ENCODE measurements around the gene NOL4L. TPM values are rescaled to one million over a fixed set of nuclear protein-coding genes. Genes with fewer than 3 reads are reported as not detected.
"Not testable (repeated sequence)": the region's sequence is repeated elsewhere in the genome, so short reads cannot be mapped to it uniquely, and the experiment has no call there.

NOL4L gene
- total RNA-seq, 2 experiments from 2014 or later: 15.2 to 18.3 TPM

- no peak overlapping the region for H3K4me3 Mint-ChIP-seq
- no peak overlapping the region for H3K27ac Mint-ChIP-seq
- no peaks in the 10 kb centered on the region for H3K27me3 Mint-ChIP-seq
- DNase-seq: no peak
- CTCF ChIA-PET: interaction anchor here (0.6 to 4.3 kb wide), 4 partner anchors 8 to 145 kb away, joined by 3 to 15 read pairs (median 5); no protein-coding TSS in a partner anchor
- no peaks in the 10 kb centered on the region for H3K9me3 Mint-ChIP-seq (ENCODE audit: low read depth)
- peaks cover 4% of the 10 kb centered on the region for H3K36me3 Mint-ChIP-seq
- H3K4me1 Mint-ChIP-seq: peaks cover 29% of the 10 kb centered on the region
- no peak for ATAC-seq
Observed at GRCh38 chr20:32507998-32508774, 76.9 kb downstream of the NOL4L start.

DNA sequence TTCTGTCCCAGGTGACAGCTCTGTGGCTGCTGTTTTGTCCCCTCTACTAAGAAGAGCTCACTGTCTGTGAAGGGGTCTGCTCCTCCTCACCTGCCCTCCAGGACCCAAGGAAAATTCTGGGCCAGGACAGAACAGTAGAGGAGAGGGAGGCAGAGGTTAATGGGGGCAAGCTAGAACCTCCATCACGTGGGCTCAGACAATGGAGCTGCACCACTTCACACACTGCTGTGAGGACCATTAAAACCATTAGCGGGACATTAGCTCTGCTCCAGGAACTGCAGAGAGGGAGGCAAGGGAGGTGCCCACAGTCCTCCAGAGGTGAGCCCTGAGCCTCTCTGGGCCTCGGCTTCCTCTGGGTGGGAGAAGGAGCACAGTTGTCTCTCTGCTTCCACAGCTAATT lies 78.4 kb downstream of the NOL4L start:
- no peak overlapping the region for H3K27ac Mint-ChIP-seq
- ATAC-seq (no peak), DNase-seq (no peak)
- peaks cover 26% of the 10 kb centered on the region for H3K4me1 Mint-ChIP-seq
- H3K36me3 Mint-ChIP-seq: peaks cover 5% of the 10 kb centered on the region
- CTCF ChIA-PET: interaction anchor here (1.6 kb wide), 1 partner anchor 9 kb away, joined by 3 read pairs; no protein-coding TSS in a partner anchor
- H3K27me3 Mint-ChIP-seq: no peaks in the 10 kb centered on the region
- H3K9me3 Mint-ChIP-seq (ENCODE audit: low read depth): no peaks in the 10 kb centered on the region
- no peak overlapping the region for H3K4me3 Mint-ChIP-seq

GRCh38 chr20:32505723-32506473 lies 79.2 kb downstream of the NOL4L start:
- CTCF ChIA-PET: no interaction called here
- Mint-ChIP-seq H3K27ac (no peak overlapping the region), H3K4me1 (peaks cover 24% of the 10 kb centered on the region), H3K27me3 (no peaks in the 10 kb centered on the region), H3K4me3 (no peak overlapping the region), H3K9me3 (ENCODE audit: low read depth) (no peaks in the 10 kb centered on the region), H3K36me3 (peaks cover 6% of the 10 kb centered on the region)
- DNase-seq (no peak), ATAC-seq (no peak)

GRCh38 chr20:32501709-32502108 lies 83.4 kb downstream of the NOL4L start:
- Mint-ChIP-seq H3K27ac (no peak overlapping the region), H3K4me3 (no peak overlapping the region), H3K27me3 (no peaks in the 10 kb centered on the region), H3K36me3 (peaks cover 5% of the 10 kb centered on the region), H3K4me1 (peaks cover 4% of the 10 kb centered on the region), H3K9me3 (ENCODE audit: low read depth) (no peaks in the 10 kb centered on the region)
- DNase-seq: no peak
- no peak for ATAC-seq
- CTCF ChIA-PET: interaction anchor here (0.9 kb wide), 1 partner anchor 151 kb away, joined by 3 read pairs; no protein-coding TSS in a partner anchor

- Mint-ChIP-seq H3K27me3 (no peaks in the 10 kb centered on the region), H3K27ac (no peak overlapping the region), H3K36me3 (peaks cover 2% of the 10 kb centered on the region), H3K4me3 (no peak overlapping the region), H3K4me1 (peaks cover 2% of the 10 kb centered on the region), H3K9me3 (ENCODE audit: low read depth) (no peaks in the 10 kb centered on the region)
- CTCF ChIA-PET: interaction anchor here (3.6 kb wide), 1 partner anchor 12 kb away, joined by 14 read pairs; no protein-coding TSS in a partner anchor
- no peak for DNase-seq
- ATAC-seq: no peak
Observed at GRCh38 chr20:32497589-32498224, 87.4 kb downstream of the NOL4L start.

GRCh38 chr20:32496811-32497533 lies 88.2 kb downstream of the NOL4L start:
- no peak for DNase-seq
- Mint-ChIP-seq H3K27ac (no peak overlapping the region), H3K4me3 (no peak overlapping the region), H3K36me3 (peaks cover 2% of the 10 kb centered on the region), H3K4me1 (peaks cover 2% of the 10 kb centered on the region), H3K9me3 (ENCODE audit: low read depth) (no peaks in the 10 kb centered on the region), H3K27me3 (no peaks in the 10 kb centered on the region)
- CTCF ChIA-PET: interaction anchor here (3.6 kb wide), 1 partner anchor 11 kb away, joined by 14 read pairs; no protein-coding TSS in a partner anchor
- ATAC-seq: no peak

- CTCF ChIA-PET: interaction anchor here (1.5 kb wide), 1 partner anchor 10 kb away, joined by 6 read pairs; no protein-coding TSS in a partner anchor
- Mint-ChIP-seq H3K4me1 (no peaks in the 10 kb centered on the region), H3K36me3 (no peaks in the 10 kb centered on the region), H3K27ac (no peak overlapping the region), H3K27me3 (no peaks in the 10 kb centered on the region), H3K9me3 (ENCODE audit: low read depth) (no peaks in the 10 kb centered on the region), H3K4me3 (no peak overlapping the region)
- ATAC-seq (no peak), DNase-seq (no peak)
Observed at GRCh38 chr20:32495949-32496348, 89.2 kb downstream of the NOL4L start.

- H3K9me3 Mint-ChIP-seq (ENCODE audit: low read depth): no peaks in the 10 kb centered on the region
- CTCF ChIA-PET: interaction anchor here (1.5 kb wide), 1 partner anchor 10 kb away, joined by 6 read pairs; no protein-coding TSS in a partner anchor
- H3K4me3 Mint-ChIP-seq: no peak overlapping the region
- DNase-seq (no peak), ATAC-seq (no peak)
- no peak overlapping the region for H3K27ac Mint-ChIP-seq
- no peaks in the 10 kb centered on the region for H3K4me1 Mint-ChIP-seq
- H3K36me3 Mint-ChIP-seq: no peaks in the 10 kb centered on the region
- no peaks in the 10 kb centered on the region for H3K27me3 Mint-ChIP-seq
Observed at GRCh38 chr20:32495217-32495565, 89.9 kb downstream of the NOL4L start.

- Mint-ChIP-seq H3K4me3 (no peak overlapping the region), H3K9me3 (ENCODE audit: low read depth) (no peaks in the 10 kb centered on the region), H3K27me3 (no peaks in the 10 kb centered on the region), H3K27ac (no peak overlapping the region), H3K4me1 (no peaks in the 10 kb centered on the region), H3K36me3 (no peaks in the 10 kb centered on the region)
- no peak for DNase-seq
- no peak for ATAC-seq
- CTCF ChIA-PET: interaction anchor here (1.5 kb wide), 1 partner anchor 9 kb away, joined by 6 read pairs; no protein-coding TSS in a partner anchor
Observed at GRCh38 chr20:32494483-32495216, 90.5 kb downstream of the NOL4L start.

DNA sequence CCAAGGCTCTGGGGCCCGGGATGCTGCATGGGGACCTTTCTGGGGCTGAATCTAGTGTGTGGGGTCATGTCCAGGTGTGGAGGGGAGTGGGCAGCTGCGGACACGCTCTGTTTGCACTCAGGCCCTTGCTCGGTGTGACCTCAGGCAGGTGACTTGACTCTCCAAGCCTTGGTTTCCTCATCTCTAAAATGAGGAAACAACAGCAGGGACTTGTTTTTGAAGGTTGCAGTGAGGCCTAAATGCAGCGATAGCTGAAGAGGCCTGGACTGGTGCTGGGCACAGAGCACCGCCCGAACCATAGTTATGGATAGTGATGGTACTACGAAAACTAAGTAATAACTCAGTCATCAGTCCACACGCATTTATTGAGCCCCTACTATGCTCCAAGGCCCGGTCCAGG lies 91.8 kb downstream of the NOL4L start:
- no peak for ATAC-seq
- Mint-ChIP-seq H3K27ac (no peak overlapping the region), H3K4me3 (no peak overlapping the region), H3K27me3 (no peaks in the 10 kb centered on the region), H3K4me1 (no peaks in the 10 kb centered on the region), H3K36me3 (no peaks in the 10 kb centered on the region), H3K9me3 (ENCODE audit: low read depth) (no peaks in the 10 kb centered on the region)
- CTCF ChIA-PET: interaction anchor here (1.4 kb wide), 1 partner anchor 159 kb away, joined by 5 read pairs; no protein-coding TSS in a partner anchor
- no peak for DNase-seq

DNA sequence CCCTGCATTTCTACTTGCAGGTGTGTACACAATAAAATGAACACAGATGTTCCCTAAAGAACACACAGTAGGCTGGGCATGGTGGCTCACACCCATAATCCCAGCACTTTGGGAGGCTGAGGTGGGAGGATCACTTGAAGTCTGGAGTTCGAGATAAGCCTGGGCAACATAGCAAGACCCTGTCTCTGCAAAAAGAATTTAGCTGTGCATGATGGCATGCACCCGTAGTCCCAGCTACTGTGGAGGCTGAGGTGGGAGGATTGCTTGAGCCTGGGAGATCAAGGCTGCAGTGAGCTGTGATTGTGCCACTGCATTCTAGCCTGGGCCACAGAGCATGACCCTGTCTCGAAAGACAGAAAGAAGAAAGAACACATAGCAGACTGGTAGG lies 93.4 kb downstream of the NOL4L start:
- CTCF ChIA-PET: interaction anchor here (0.9 to 1.4 kb wide), 2 partner anchors 44 to 161 kb away, joined by 3 to 5 read pairs; no protein-coding TSS in a partner anchor
- not testable (repeated sequence) for H3K36me3 Mint-ChIP-seq

GRCh38 chr20:32490942-32491763 lies 94.0 kb downstream of the NOL4L start:
- CTCF ChIA-PET: no interaction called here
- no peaks in the 10 kb centered on the region for H3K4me1 Mint-ChIP-seq
- no peak for ATAC-seq
- no peaks in the 10 kb centered on the region for H3K27me3 Mint-ChIP-seq
- H3K9me3 Mint-ChIP-seq (ENCODE audit: low read depth): no peaks in the 10 kb centered on the region
- no peaks in the 10 kb centered on the region for H3K36me3 Mint-ChIP-seq
- no peak overlapping the region for H3K4me3 Mint-ChIP-seq
- DNase-seq: no peak
- H3K27ac Mint-ChIP-seq: no peak overlapping the region

More for the DNA sequence above, 93.4 kb downstream of the NOL4L start:
- not testable (repeated sequence) for ATAC-seq; DNase-seq; H3K27ac Mint-ChIP-seq; H3K9me3 Mint-ChIP-seq (ENCODE audit: low read depth); H3K4me3 Mint-ChIP-seq; H3K27me3 Mint-ChIP-seq; H3K4me1 Mint-ChIP-seq
